ENCODE results near the gene LRRC72. TPM values are rescaled to one million over a fixed set of nuclear protein-coding genes. Genes with fewer than 3 reads are reported as not detected.
"Not testable (repeated sequence)": the region's sequence is repeated elsewhere in the genome, so short reads cannot be mapped to it uniquely, and the experiment has no call there.

LRRC72 gene
- total and polyA plus RNA-seq, 12 donors: not detected

DNA sequence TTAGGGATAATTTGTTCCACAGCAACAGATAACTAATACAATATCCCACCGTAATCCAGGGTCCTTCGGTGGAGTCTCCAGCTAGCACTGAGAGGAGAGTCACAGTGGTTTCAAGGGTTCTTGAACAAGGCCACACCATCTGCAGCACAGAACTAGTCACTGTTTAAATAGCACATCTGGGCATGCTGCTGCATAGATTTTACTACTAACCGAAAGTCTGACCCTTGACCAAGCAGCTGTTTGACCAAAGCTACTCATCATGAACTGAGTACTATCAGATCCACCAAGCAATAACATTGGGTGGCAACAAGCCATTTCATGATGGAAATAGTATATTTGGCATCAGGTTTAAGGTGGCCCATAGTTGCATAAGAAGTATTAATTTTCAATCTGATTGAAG, 65.8 kb downstream of the LRRC72 start:
- 67 to 96% (median 89%) methylated on average over 3 of the region's 3 CpGs for WGBS, 4 donors
- TF ChIP-seq POLR2A (IDR thresholded peaks at IDR 0.05): no peak
- TF ChIP-seq, protein P1, sequence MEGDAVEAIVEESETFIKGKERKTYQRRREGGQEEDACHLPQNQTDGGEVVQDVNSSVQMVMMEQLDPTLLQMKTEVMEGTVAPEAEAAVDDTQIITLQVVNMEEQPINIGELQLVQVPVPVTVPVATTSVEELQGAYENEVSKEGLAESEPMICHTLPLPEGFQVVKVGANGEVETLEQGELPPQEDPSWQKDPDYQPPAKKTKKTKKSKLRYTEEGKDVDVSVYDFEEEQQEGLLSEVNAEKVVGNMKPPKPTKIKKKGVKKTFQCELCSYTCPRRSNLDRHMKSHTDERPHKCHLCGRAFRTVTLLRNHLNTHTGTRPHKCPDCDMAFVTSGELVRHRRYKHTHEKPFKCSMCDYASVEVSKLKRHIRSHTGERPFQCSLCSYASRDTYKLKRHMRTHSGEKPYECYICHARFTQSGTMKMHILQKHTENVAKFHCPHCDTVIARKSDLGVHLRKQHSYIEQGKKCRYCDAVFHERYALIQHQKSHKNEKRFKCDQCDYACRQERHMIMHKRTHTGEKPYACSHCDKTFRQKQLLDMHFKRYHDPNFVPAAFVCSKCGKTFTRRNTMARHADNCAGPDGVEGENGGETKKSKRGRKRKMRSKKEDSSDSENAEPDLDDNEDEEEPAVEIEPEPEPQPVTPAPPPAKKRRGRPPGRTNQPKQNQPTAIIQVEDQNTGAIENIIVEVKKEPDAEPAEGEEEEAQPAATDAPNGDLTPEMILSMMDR (IDR thresholded peaks at IDR 0.05): no peak
- Histone ChIP-seq H3K27me3 (no peaks in the 10 kb centered on the region), H3K36me3 (replicated peaks in 1 of 2) (no peaks in the 10 kb centered on the region), H3K4me3 (no peak overlapping the region), H3K4me1 (replicated peaks in 1 of 2) (no peaks in the 10 kb centered on the region), H3K9me3 (replicated peaks in 1 of 3) (no peaks in the 10 kb centered on the region), H3K27ac (no peak overlapping the region)
- intact Hi-C loops (cut with DNase I): no loop called here
- no peak for DNase-seq

GRCh38 chr7:16594061-16594460, 67.4 kb downstream of the LRRC72 start:
- Histone ChIP-seq H3K4me3 (no peak overlapping the region), H3K9me3 (replicated peaks in 1 of 3) (no peaks in the 10 kb centered on the region), H3K27ac (no peak overlapping the region), H3K36me3 (replicated peaks in 1 of 2) (no peaks in the 10 kb centered on the region), H3K27me3 (no peaks in the 10 kb centered on the region), H3K4me1 (replicated peaks in 1 of 2) (no peaks in the 10 kb centered on the region)
- intact Hi-C loops (cut with DNase I): no loop called here
- no peak for DNase-seq
- TF ChIP-seq POLR2A (IDR thresholded peaks at IDR 0.05): no peak
- TF ChIP-seq, protein P1 (IDR thresholded peaks at IDR 0.05): no peak

DNA sequence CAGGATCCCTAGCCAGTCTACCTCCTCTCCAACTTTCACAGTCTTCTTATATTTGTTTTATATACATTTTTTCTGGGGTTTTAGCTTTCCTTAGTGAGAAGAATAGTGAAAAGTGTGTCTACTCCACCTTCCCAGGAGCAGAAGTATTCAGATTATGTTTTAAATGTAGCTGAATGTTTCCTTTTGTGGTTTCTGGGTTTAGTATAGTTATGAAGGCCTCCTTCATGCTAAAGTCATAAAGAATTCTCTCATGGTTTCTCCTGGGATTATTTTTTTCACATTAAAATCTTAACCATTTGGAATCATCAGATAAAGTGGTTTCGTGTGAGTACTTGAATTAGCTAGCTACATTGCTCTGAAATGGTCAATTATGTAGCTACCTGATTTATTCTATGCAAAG, 68.1 kb downstream of the LRRC72 start:
- H3K36me3 ChIP-seq (replicated peaks in 1 of 2): no peaks in the 10 kb centered on the region
- no peak overlapping the region for H3K4me3 ChIP-seq
- H3K4me1 ChIP-seq (replicated peaks in 1 of 2): no peaks in the 10 kb centered on the region
- DNase-seq: no peak
- no peaks in the 10 kb centered on the region for H3K27me3 ChIP-seq
- intact Hi-C loops (cut with DNase I): no loop called here
- no peak overlapping the region for H3K27ac ChIP-seq
- H3K9me3 ChIP-seq (replicated peaks in 1 of 3): no peaks in the 10 kb centered on the region
- TF ChIP-seq, protein P1 (IDR thresholded peaks at IDR 0.05): no peak
- no peak for TF ChIP-seq POLR2A (IDR thresholded peaks at IDR 0.05)
- 84 to 94% (median 91%) methylated on average over 1 of the region's 1 CpG for WGBS, 4 donors

DNA sequence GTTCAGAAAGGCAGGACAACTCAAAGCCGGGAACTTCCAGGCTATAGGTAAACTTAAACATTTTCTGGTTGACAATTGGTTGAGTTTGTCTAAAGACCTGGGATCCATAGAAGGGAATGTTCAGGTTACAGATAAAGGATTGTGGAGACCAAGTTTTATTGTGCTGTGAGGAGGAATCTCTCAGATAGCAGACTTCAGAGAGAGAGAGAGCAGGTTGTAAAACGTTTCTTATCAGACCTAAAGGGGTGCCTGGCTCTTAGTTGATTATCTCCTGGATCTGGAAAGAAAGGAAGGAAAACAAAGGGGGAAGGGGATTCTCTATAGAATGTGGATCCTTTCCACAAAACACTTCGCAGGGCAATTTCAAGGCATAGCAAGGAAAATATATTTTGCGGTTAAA, 69.0 kb downstream of the LRRC72 start:
- H3K4me3 ChIP-seq; H3K27me3 ChIP-seq; DNase-seq; H3K27ac ChIP-seq; H3K9me3 ChIP-seq (replicated peaks in 1 of 3); intact Hi-C loops (cut with DNase I); H3K4me1 ChIP-seq (replicated peaks in 1 of 2); H3K36me3 ChIP-seq (replicated peaks in 1 of 2): not testable (repeated sequence)
- WGBS, 4 donors: 74 to 80% (median 76%) methylated on average over 4 of the region's 4 CpGs

GRCh38 chr7:16598015-16598414, 71.4 kb downstream of the LRRC72 start:
- Histone ChIP-seq H3K36me3 (replicated peaks in 1 of 2) (peaks cover 0 to 14% of the 10 kb centered on the region in 2 donors), H3K9me3 (replicated peaks in 1 of 3) (no peaks in the 10 kb centered on the region), H3K27ac (no peak overlapping the region), H3K4me1 (replicated peaks in 1 of 2) (no peaks in the 10 kb centered on the region), H3K4me3 (no peak overlapping the region), H3K27me3 (no peaks in the 10 kb centered on the region)
- DNase-seq: no peak
- 56 to 80% (median 76%) methylated on average over 4 of the region's 4 CpGs for WGBS, 4 donors
- intact Hi-C loops (cut with DNase I): no loop called here
- TF ChIP-seq, protein P1 (IDR thresholded peaks at IDR 0.05): no peak
- TF ChIP-seq POLR2A (IDR thresholded peaks at IDR 0.05): no peak
